Measurements from ENCODE around the gene KCNQ1. TPM values are rescaled to one million over a fixed set of nuclear protein-coding genes. Genes with fewer than 3 reads are reported as not detected.

KCNQ1 gene
- polyA plus RNA-seq, 1 of the 3 experiments (the other 2 are of a cell fraction) = 0.05 TPM

DNA sequence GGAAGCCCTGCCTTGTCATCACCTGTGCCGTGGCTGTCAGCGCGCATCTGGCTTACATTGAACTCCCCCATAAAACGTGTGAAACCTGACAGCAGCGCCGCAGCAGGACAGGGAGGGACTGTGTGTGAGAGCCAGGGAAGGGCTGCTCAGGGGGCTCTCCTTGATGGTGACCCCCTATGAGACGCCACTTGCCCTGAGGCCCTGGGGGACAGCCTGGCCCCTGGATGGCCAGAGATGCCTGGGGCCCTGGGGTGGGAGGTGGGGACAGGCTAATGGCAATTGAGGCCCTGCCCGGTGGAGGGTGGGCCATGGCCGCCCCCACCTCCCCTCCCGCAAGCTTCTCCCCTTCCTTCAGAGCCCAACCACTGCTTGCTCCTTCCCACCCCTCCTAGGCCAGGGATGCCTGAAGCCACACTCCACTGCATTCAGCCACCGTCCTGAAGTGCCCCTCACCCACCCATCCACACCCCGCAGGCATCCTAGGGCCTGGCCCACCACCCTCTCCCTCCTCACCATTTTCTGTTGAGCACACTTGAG is 290.3 kb downstream of the KCNQ1 start (continued):
- TF ChIP-seq, protein P1, sequence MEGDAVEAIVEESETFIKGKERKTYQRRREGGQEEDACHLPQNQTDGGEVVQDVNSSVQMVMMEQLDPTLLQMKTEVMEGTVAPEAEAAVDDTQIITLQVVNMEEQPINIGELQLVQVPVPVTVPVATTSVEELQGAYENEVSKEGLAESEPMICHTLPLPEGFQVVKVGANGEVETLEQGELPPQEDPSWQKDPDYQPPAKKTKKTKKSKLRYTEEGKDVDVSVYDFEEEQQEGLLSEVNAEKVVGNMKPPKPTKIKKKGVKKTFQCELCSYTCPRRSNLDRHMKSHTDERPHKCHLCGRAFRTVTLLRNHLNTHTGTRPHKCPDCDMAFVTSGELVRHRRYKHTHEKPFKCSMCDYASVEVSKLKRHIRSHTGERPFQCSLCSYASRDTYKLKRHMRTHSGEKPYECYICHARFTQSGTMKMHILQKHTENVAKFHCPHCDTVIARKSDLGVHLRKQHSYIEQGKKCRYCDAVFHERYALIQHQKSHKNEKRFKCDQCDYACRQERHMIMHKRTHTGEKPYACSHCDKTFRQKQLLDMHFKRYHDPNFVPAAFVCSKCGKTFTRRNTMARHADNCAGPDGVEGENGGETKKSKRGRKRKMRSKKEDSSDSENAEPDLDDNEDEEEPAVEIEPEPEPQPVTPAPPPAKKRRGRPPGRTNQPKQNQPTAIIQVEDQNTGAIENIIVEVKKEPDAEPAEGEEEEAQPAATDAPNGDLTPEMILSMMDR (IDR thresholded peaks at IDR 0.05) = no peak
- TF ChIP-seq, protein P2, sequence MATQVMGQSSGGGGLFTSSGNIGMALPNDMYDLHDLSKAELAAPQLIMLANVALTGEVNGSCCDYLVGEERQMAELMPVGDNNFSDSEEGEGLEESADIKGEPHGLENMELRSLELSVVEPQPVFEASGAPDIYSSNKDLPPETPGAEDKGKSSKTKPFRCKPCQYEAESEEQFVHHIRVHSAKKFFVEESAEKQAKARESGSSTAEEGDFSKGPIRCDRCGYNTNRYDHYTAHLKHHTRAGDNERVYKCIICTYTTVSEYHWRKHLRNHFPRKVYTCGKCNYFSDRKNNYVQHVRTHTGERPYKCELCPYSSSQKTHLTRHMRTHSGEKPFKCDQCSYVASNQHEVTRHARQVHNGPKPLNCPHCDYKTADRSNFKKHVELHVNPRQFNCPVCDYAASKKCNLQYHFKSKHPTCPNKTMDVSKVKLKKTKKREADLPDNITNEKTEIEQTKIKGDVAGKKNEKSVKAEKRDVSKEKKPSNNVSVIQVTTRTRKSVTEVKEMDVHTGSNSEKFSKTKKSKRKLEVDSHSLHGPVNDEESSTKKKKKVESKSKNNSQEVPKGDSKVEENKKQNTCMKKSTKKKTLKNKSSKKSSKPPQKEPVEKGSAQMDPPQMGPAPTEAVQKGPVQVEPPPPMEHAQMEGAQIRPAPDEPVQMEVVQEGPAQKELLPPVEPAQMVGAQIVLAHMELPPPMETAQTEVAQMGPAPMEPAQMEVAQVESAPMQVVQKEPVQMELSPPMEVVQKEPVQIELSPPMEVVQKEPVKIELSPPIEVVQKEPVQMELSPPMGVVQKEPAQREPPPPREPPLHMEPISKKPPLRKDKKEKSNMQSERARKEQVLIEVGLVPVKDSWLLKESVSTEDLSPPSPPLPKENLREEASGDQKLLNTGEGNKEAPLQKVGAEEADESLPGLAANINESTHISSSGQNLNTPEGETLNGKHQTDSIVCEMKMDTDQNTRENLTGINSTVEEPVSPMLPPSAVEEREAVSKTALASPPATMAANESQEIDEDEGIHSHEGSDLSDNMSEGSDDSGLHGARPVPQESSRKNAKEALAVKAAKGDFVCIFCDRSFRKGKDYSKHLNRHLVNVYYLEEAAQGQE (IDR thresholded peaks at IDR 0.05; ENCODE audit: low read depth, low read length) = no peak
- no peak for TF ChIP-seq TCF12 (IDR thresholded peaks at IDR 0.05)
- TF ChIP-seq FOSL2 (IDR thresholded peaks at IDR 0.05; ENCODE audit: borderline replicate concordance, low read depth) = no peak
- no peak for TF ChIP-seq JUND (IDR thresholded peaks at IDR 0.05)
- TF ChIP-seq, protein P3, sequence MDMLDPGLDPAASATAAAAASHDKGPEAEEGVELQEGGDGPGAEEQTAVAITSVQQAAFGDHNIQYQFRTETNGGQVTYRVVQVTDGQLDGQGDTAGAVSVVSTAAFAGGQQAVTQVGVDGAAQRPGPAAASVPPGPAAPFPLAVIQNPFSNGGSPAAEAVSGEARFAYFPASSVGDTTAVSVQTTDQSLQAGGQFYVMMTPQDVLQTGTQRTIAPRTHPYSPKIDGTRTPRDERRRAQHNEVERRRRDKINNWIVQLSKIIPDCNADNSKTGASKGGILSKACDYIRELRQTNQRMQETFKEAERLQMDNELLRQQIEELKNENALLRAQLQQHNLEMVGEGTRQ (IDR thresholded peaks at IDR 0.05; ENCODE audit: borderline replicate concordance, low read depth, low read length) = no peak
- TF ChIP-seq FOXM1 (IDR thresholded peaks at IDR 0.05; ENCODE audit: low read depth) = no peak

GRCh38 chr11:2736577-2737225 is 291.9 kb downstream of the KCNQ1 start:
- no peak overlapping the region for H3K9ac ChIP-seq
- no peak overlapping the region for H2AFZ ChIP-seq (ENCODE audit: low read depth)
- no peaks in the 10 kb centered on the region for H4K20me1 ChIP-seq (ENCODE audit: insufficient read depth)
- no peak overlapping the region for H3K4me2 ChIP-seq
- no peaks in the 10 kb centered on the region for H3K9me2 ChIP-seq
- no peaks in the 10 kb centered on the region for H3K27me3 ChIP-seq (ENCODE audit: insufficient read depth)
- H3K79me2 ChIP-seq (ENCODE audit: insufficient read depth) = no peaks in the 10 kb centered on the region
- POLR2A ChIA-PET = no interaction called here
- TF ChIP-seq YY1 (IDR thresholded peaks at IDR 0.05; ENCODE audit: low read depth) = no peak
- TF ChIP-seq RCOR1 (IDR thresholded peaks at IDR 0.05; ENCODE audit: low read length) = no peak
- TF ChIP-seq, protein P4, sequence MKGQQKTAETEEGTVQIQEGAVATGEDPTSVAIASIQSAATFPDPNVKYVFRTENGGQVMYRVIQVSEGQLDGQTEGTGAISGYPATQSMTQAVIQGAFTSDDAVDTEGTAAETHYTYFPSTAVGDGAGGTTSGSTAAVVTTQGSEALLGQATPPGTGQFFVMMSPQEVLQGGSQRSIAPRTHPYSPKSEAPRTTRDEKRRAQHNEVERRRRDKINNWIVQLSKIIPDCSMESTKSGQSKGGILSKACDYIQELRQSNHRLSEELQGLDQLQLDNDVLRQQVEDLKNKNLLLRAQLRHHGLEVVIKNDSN (IDR thresholded peaks at IDR 0.05; ENCODE audit: borderline replicate concordance, low read depth) = no peak
- no peak for TF ChIP-seq JUND (IDR thresholded peaks at IDR 0.05)
- no peak for TF ChIP-seq NRF1 (IDR thresholded peaks at IDR 0.05; ENCODE audit: low read depth, low read length)
- TF ChIP-seq SIN3A (IDR thresholded peaks at IDR 0.05; ENCODE audit: borderline replicate concordance, low read depth, low read length) = no peak
- TF ChIP-seq, protein P1 (IDR thresholded peaks at IDR 0.05) = no peak
- no peak for TF ChIP-seq EZH2phosphoT487 (IDR thresholded peaks at IDR 0.05; ENCODE audit: borderline replicate concordance, low read depth)
- no peak for TF ChIP-seq RFX5 (IDR thresholded peaks at IDR 0.05; ENCODE audit: low read length)
- H3K9me3 ChIP-seq = no peaks in the 10 kb centered on the region
- no peak for DNase-seq
- H3K4me3 ChIP-seq (ENCODE audit: low read depth in 2 of 2, low read length in 1 of 2) = no peak overlapping the region
- WGBS (ENCODE audit: low lambda C conversion rate) = 74% methylated on average over 13 of the region's 21 CpGs
- H3F3A ChIP-seq (replicated peaks; ENCODE audit: insufficient read depth) = no peaks in the 10 kb centered on the region
- CTCF ChIA-PET = no interaction called here
- H3K36me3 ChIP-seq (replicated peaks in 1 of 2; ENCODE audit: control insufficient read depth in 1 of 2, insufficient read depth in 2 of 2, low read length in 1 of 2) = no peaks in the 10 kb centered on the region
- H3K4me1 ChIP-seq (ENCODE audit: control insufficient read depth in 1 of 2, insufficient read depth in 2 of 2, low read depth in 1 of 2, low read length in 1 of 2) = peaks cover 0 to 47% of the 10 kb centered on the region in 2 experiments; a peak in 1 of 4 replicates
- no peak overlapping the region for H3K27ac ChIP-seq (ENCODE audit: low read depth in 2 of 2, low read length in 1 of 2)

Data from SK-N-SH (cell line).